22Rv1 (cell line): ENCODE measurements around the gene KIRREL3.

ENCODE experiments used
- CTCF ChIP-seq: fragments of 450-650 bp; IDR thresholded peaks from 2 replicates; pipeline ENCODE4 v1.5.1; 2017; ENCODE audit warnings: mild to moderate bottlenecking
- ZFX ChIP-seq: fragments of 450-650 bp; IDR thresholded peaks from 2 replicates; pipeline ENCODE4 v1.6.1; 2017; ENCODE audit warnings: antibody characterized with exemption, borderline replicate concordance

GRCh38 chr11:126824035-126824607, 176.4 kb downstream of the KIRREL3 start:
- no peak for TF ChIP-seq CTCF
- TF ChIP-seq ZFX: no peak
